Measurements from ENCODE around the gene MTHFD1L. TPM values are rescaled to one million over a fixed set of nuclear protein-coding genes. Genes with fewer than 3 reads are reported as not detected.

The MTHFD1L gene
- total and polyA plus RNA-seq, 2 donors (not counting 3 experiments of a cell fraction or from before 2014, with no cell fraction given), result 40.2 to 120 TPM

- Histone ChIP-seq H3K4me2 (ENCODE audit: insufficient read depth, low read length) (peak overlapping the region; percentile 25), H3K9ac (replicated peaks; ENCODE audit: extremely low read depth, insufficient read depth, low read length) (no peak overlapping the region), H3K36me3 (ENCODE audit: control insufficient read depth in 2 of 2, extremely low read depth in 1 of 2, insufficient read depth in 2 of 2, low read length in 2 of 2) (no peaks in the 10 kb centered on the region), H3K4me3 (replicated peaks in 1 of 3; ENCODE audit: insufficient read depth in 1 of 3, low read depth in 1 of 3, low read length in 3 of 3) (no peak overlapping the region), H3K4me1 (ENCODE audit: control insufficient read depth, extremely low read depth, insufficient read depth, low read length) (peaks cover 10% of the 10 kb centered on the region), H3K9me3 (replicated peaks; ENCODE audit: control insufficient read depth, insufficient read depth, low read length) (no peaks in the 10 kb centered on the region), H3K27me3 (ENCODE audit: control insufficient read depth in 2 of 2, insufficient read depth in 2 of 2, low read length in 2 of 2) (no peaks in the 10 kb centered on the region), H3K79me2 (ENCODE audit: control insufficient read depth, insufficient read depth, low read length) (no peaks in the 10 kb centered on the region), H4K20me1 (replicated peaks; ENCODE audit: control insufficient read depth, extremely low read depth, insufficient read depth, low read length) (no peaks in the 10 kb centered on the region), H3K27ac (ENCODE audit: insufficient read depth, low read depth, low read length) (no peak overlapping the region), H3K9me1 (replicated peaks; ENCODE audit: control insufficient read depth, extremely low read depth, insufficient read depth, low read length) (no peaks in the 10 kb centered on the region), H2AFZ (ENCODE audit: low read depth, low read length) (no peak overlapping the region)
- no peak for DNase-seq (ENCODE audit: low read depth, low spot score)
- intact Hi-C loops (cut with micrococcal nuclease), result no loop called here
- ChIA-PET CTCF (interaction anchor here (0.8 to 2.2 kb wide), 6 partner anchors 8 to 253 kb away, joined by 3 to 10 read pairs (median 4); no protein-coding TSS in a partner anchor), POLR2A (no interaction called here)
- no peak for TF ChIP-seq GATA2 (IDR thresholded peaks at IDR 0.05; ENCODE audit: insufficient read depth, insufficient read length, low read depth, low read length)
- TF ChIP-seq MYC (IDR thresholded peaks at IDR 0.05; ENCODE audit: low read depth, low read length), result no peak
- no peak for TF ChIP-seq FOS (IDR thresholded peaks at IDR 0.05; ENCODE audit: borderline replicate concordance, insufficient read depth, low read length)
- no peak for TF ChIP-seq JUN (IDR thresholded peaks at IDR 0.05; ENCODE audit: borderline replicate concordance, insufficient read depth, insufficient read length, low read depth)
- no peak for TF ChIP-seq POLR2A (IDR thresholded peaks at IDR 0.05; ENCODE audit: low read depth, low read length)
- TF ChIP-seq, protein P1, sequence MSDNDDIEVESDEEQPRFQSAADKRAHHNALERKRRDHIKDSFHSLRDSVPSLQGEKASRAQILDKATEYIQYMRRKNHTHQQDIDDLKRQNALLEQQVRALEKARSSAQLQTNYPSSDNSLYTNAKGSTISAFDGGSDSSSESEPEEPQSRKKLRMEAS (IDR thresholded peaks at IDR 0.05; ENCODE audit: insufficient read depth, insufficient read length), result no peak
- TF ChIP-seq CTCF (IDR thresholded peaks at IDR 0.05; ENCODE audit: extremely low read depth in 1 of 2, insufficient read depth in 1 of 2, low read depth in 1 of 2, low read length in 2 of 2), result no peak
- no peak for TF ChIP-seq POLR2AphosphoS5 (IDR thresholded peaks at IDR 0.05; ENCODE audit: insufficient read depth, low read depth, low read length)
- no peak for TF ChIP-seq EZH2 (IDR thresholded peaks at IDR 0.05; ENCODE audit: borderline replicate concordance, low read depth, low read length, severe bottlenecking)
- FAIRE-seq, result peak; percentile 82
- no TSS peak for BruUV-seq (replicated peaks)
- dilution Hi-C loops (cut with MboI; ENCODE audit: extremely low pct_ligation_motif_present, low sequenced_read_pairs), result no loop called here
Measured at GRCh38 chr6:151081656-151082055, 216.2 kb downstream of the MTHFD1L start.
